Endothelial cell of umbilical vein (primary cell): Measurements from ENCODE around the gene MAST4. TPM values are rescaled to one million over a fixed set of nuclear protein-coding genes. Genes with fewer than 3 reads are reported as not detected.

Experiments used
- BruUV-seq: library from RNA; stranded (reverse); fragments of 400-500 nt; replicated peaks from 2 replicates; lab custom pipeline; 2021; lab: Mats Ljungman, UMichigan
- CTCF ChIA-PET: fragments of 300-600, 350-600 bp; sonication (Branson Sonifier 250); formaldehyde crosslinking; loops from one replicate; lab custom pipeline; 2021; ENCODE audit warnings: antibody characterized with exemption, inconsistent platforms; lab: Charles Lee
- POLR2A ChIA-PET: fragments of 300-600, 350-600 bp; sonication (Branson Sonifier 250); formaldehyde crosslinking; loops from one replicate; lab custom pipeline; 2021; ENCODE audit warnings: antibody characterized with exemption, inconsistent platforms; lab: Charles Lee
- DNase-seq: peaks from one replicate; pipeline ENCODE4 v3.0.0-alpha.2; 2011; ENCODE audit warnings: low read depth, low spot score
- FAIRE-seq: peaks from 2 replicates; lab custom pipeline; 2011; peaks lifted over from hg19 to GRCh38; lab: Jason Lieb, UNC
- H2AFZ ChIP-seq: 2 replicates; pipeline ENCODE4 v1.6.0; 2012; ENCODE audit warnings: low read depth, low read length, control low read depth, inconsistent platforms
- H3K27ac ChIP-seq: 2 replicates; pipeline ENCODE4 v1.5.1; 2011; ENCODE audit warnings: low read depth, mild to moderate bottlenecking, control low read depth, low read length, moderate library complexity; ENCODE audit not compliant: insufficient read depth
- H3K27me3 ChIP-seq, 2 experiments: 2 replicates each; pipeline versions ENCODE4 v1.6.0 to v1.6.1; 2011; ENCODE audit warnings: low read length in 2 of 2, mixed read lengths in 1 of 2; ENCODE audit not compliant: control insufficient read depth in 2 of 2, insufficient read depth in 2 of 2
- H3K36me3 ChIP-seq, 2 experiments: 2 replicates in 1 of 2; 3 replicates in 1 of 2; pipeline ENCODE4 v1.5.1; 2011; ENCODE audit warnings: low read length in 2 of 2, mild to moderate bottlenecking in 1 of 2, moderate library complexity in 1 of 2; ENCODE audit not compliant: control insufficient read depth in 2 of 2, insufficient read depth in 2 of 2; ENCODE audit errors: extremely low read depth in 1 of 2
- H3K4me1 ChIP-seq: 3 replicates; pipeline ENCODE4 v1.5.1; 2011; ENCODE audit warnings: mild to moderate bottlenecking, low read length; ENCODE audit not compliant: control insufficient read depth, insufficient read depth; ENCODE audit errors: extremely low read depth
- H3K4me2 ChIP-seq: 2 replicates; pipeline ENCODE4 v1.6.1; 2011; ENCODE audit warnings: low read length, control low read depth, mixed read lengths; ENCODE audit not compliant: insufficient read depth
- H3K4me3 ChIP-seq, 3 experiments: fragments of 200-600 bp in 1 of 3; sonication (generic), shearing (Covaris generic) in 1 of 3; replicated peaks in 1 of 3; 2 replicates each; pipeline ENCODE4 v1.5.1; 2011 to 2016; ENCODE audit warnings: control low read depth in 3 of 3, low read length in 3 of 3, mild to moderate bottlenecking in 2 of 3, inconsistent platforms in 1 of 3, low read depth in 1 of 3, moderate library complexity in 1 of 3; ENCODE audit not compliant: insufficient read depth in 1 of 3
- H3K79me2 ChIP-seq: 2 replicates; pipeline ENCODE4 v1.6.0; 2012; ENCODE audit warnings: low read length, inconsistent platforms; ENCODE audit not compliant: control insufficient read depth, insufficient read depth
- H3K9ac ChIP-seq: replicated peaks from 2 replicates; pipeline ENCODE3; 2011; ENCODE audit warnings: low read length, control low read depth; ENCODE audit not compliant: insufficient read depth; ENCODE audit errors: extremely low read depth
- H3K9me1 ChIP-seq: replicated peaks from 3 replicates; pipeline ENCODE4 v1.6.0; 2011; ENCODE audit warnings: mild to moderate bottlenecking, low read length; ENCODE audit not compliant: control insufficient read depth, insufficient read depth; ENCODE audit errors: extremely low read depth
- H3K9me3 ChIP-seq: replicated peaks from 2 replicates; pipeline ENCODE4 v1.5.1; 2012; ENCODE audit warnings: low read length, inconsistent platforms; ENCODE audit not compliant: control insufficient read depth, insufficient read depth
- H4K20me1 ChIP-seq: replicated peaks from 2 replicates; pipeline ENCODE3; 2011; ENCODE audit warnings: mild to moderate bottlenecking, low read length; ENCODE audit not compliant: control insufficient read depth, insufficient read depth; ENCODE audit errors: extremely low read depth
- CTCF ChIP-seq, 2 donors: IDR thresholded peaks; 1 replicate in 1 of 2; 2 replicates in 1 of 2; pipeline ENCODE4 v1.5.1; 2011; ENCODE audit warnings: low read length in 2 of 2, mild to moderate bottlenecking in 2 of 2, moderate library complexity in 2 of 2, control low read depth in 1 of 2, inconsistent platforms in 1 of 2, low read depth in 1 of 2; ENCODE audit not compliant: insufficient read depth in 1 of 2; ENCODE audit errors: extremely low read depth in 1 of 2
- EZH2 ChIP-seq: IDR thresholded peaks from 2 replicates; pipeline ENCODE4 v1.6.1; 2012; ENCODE audit warnings: borderline replicate concordance, low read depth, mild to moderate bottlenecking, moderate library complexity, low read length, inconsistent platforms; ENCODE audit not compliant: severe bottlenecking
- FOS ChIP-seq: IDR thresholded peaks from 2 replicates; pipeline ENCODE4 v1.6.1; 2011; ENCODE audit warnings: mild to moderate bottlenecking, low read length, moderate library complexity, borderline replicate concordance; ENCODE audit not compliant: insufficient read depth
- GATA2 ChIP-seq: IDR thresholded peaks from 2 replicates; pipeline ENCODE4 v1.7.0; 2011; ENCODE audit warnings: low read depth, mild to moderate bottlenecking, moderate library complexity, mixed read lengths, low read length; ENCODE audit not compliant: insufficient read length, insufficient read depth
- JUN ChIP-seq: IDR thresholded peaks from 2 replicates; pipeline ENCODE4 v1.6.1; 2011; ENCODE audit warnings: borderline replicate concordance, low read depth; ENCODE audit not compliant: insufficient read length, insufficient read depth
- MYC ChIP-seq: IDR thresholded peaks from one replicate; pipeline ENCODE4 v1.6.1; 2011; ENCODE audit warnings: mild to moderate bottlenecking, low read depth, low read length
- POLR2A ChIP-seq: IDR thresholded peaks from 2 replicates; pipeline ENCODE4 v1.6.1; 2012; ENCODE audit warnings: low read depth, mild to moderate bottlenecking, control low read depth, low read length
- POLR2AphosphoS5 ChIP-seq: IDR thresholded peaks from 2 replicates; pipeline ENCODE4 v1.6.1; 2012; ENCODE audit warnings: low read depth, mild to moderate bottlenecking, control low read depth, low read length, moderate library complexity; ENCODE audit not compliant: insufficient read depth
- dilution Hi-C: fragments of 300-500 bp; cut with MboI; formaldehyde crosslinking; loops from one replicate; pipeline ENCODE4 v1.15.0; 2019; ENCODE audit warnings: low sequenced_read_pairs; ENCODE audit not compliant: extremely low pct_ligation_motif_present
- intact Hi-C: fragments of 100-400 bp; cut with micrococcal nuclease; formaldehyde crosslinking; loops from one replicate; pipeline ENCODE4 v1.10.0; 2022
- polyA plus RNA-seq, 4 experiments: library from polyadenylated mRNA; depleted of rRNA in 3 of 4; stranded (reverse) in 3 of 4; unstranded in 1 of 4; fragments of >200 nt; gene quantifications; 2 replicates each; pipeline versions ENCODE4 v1.2.1 to v1.2.3, GENCODE V29; 2011 to 2012; ENCODE audit warnings: missing spikeins in 1 of 4
- total RNA-seq: library from RNA; stranded (reverse); gene quantifications from 2 replicates; pipeline ENCODE4 v1.2.3, GENCODE V29; 2021
- TF ChIP-seq, protein P1 (sequence below): IDR thresholded peaks from 2 replicates; pipeline ENCODE4 v1.6.1; 2011; ENCODE audit not compliant: insufficient read depth, insufficient read length

The MAST4 gene
- total and polyA plus RNA-seq, 2 donors (not counting 3 experiments of a cell fraction or from before 2014, with no cell fraction given) = 40.2 to 116 TPM

- intact Hi-C loops = no loop called here
- Histone ChIP-seq H3K27me3 (no peaks in the 10 kb centered on the region), H4K20me1 (no peaks in the 10 kb centered on the region), H3K36me3 (no peaks in the 10 kb centered on the region), H2AFZ (no peak overlapping the region), H3K79me2 (no peaks in the 10 kb centered on the region), H3K4me3 (no peak overlapping the region), H3K4me2 (no peak overlapping the region), H3K9me1 (no peaks in the 10 kb centered on the region), H3K27ac (no peak overlapping the region), H3K4me1 (no peaks in the 10 kb centered on the region), H3K9me3 (no peaks in the 10 kb centered on the region), H3K9ac (no peak overlapping the region)
- DNase-seq = no peak
- no TSS peak for BruUV-seq
- CTCF ChIA-PET = interaction anchor here (1.4 to 1.5 kb wide), 3 partner anchors 12 to 18 kb away, joined by 3 to 5 read pairs (median 3); no protein-coding TSS in a partner anchor
- FAIRE-seq = no peak
- TF ChIP-seq JUN = no peak
- TF ChIP-seq CTCF (IDR thresholded peaks at IDR 0.05; ENCODE audit: extremely low read depth in 1 of 2, insufficient read depth in 1 of 2, low read depth in 1 of 2, low read length in 2 of 2) = no peak
- TF ChIP-seq GATA2 = no peak
- POLR2A ChIA-PET = no interaction called here
- dilution Hi-C loops = no loop called here
Observed at GRCh38 chr5:66992547-66992946, 396.4 kb downstream of the MAST4 start.

GRCh38 chr5:66993448-66993847 is 397.3 kb downstream of the MAST4 start:
- Histone ChIP-seq H3K9me3 (no peaks in the 10 kb centered on the region), H3K9me1 (no peaks in the 10 kb centered on the region), H4K20me1 (no peaks in the 10 kb centered on the region), H3K4me2 (no peak overlapping the region), H3K4me3 (no peak overlapping the region), H3K27ac (no peak overlapping the region), H3K4me1 (no peaks in the 10 kb centered on the region), H2AFZ (no peak overlapping the region), H3K9ac (no peak overlapping the region), H3K79me2 (no peaks in the 10 kb centered on the region), H3K36me3 (no peaks in the 10 kb centered on the region), H3K27me3 (no peaks in the 10 kb centered on the region)
- intact Hi-C loops = no loop called here
- DNase-seq (no peak), FAIRE-seq (no peak)
- no TSS peak for BruUV-seq
- POLR2A ChIA-PET = no interaction called here
- no peak for TF ChIP-seq POLR2A
- no peak for TF ChIP-seq CTCF (IDR thresholded peaks at IDR 0.05; ENCODE audit: extremely low read depth in 1 of 2, insufficient read depth in 1 of 2, low read depth in 1 of 2, low read length in 2 of 2)
- no peak for TF ChIP-seq MYC
- TF ChIP-seq FOS = no peak
- TF ChIP-seq, protein P1, sequence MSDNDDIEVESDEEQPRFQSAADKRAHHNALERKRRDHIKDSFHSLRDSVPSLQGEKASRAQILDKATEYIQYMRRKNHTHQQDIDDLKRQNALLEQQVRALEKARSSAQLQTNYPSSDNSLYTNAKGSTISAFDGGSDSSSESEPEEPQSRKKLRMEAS = no peak
- TF ChIP-seq POLR2AphosphoS5 = no peak
- TF ChIP-seq JUN = no peak
- no peak for TF ChIP-seq GATA2
- TF ChIP-seq EZH2 = no peak
- CTCF ChIA-PET = interaction anchor here (1.4 to 1.5 kb wide), 2 partner anchors 11 to 17 kb away, joined by 3 to 5 read pairs; no protein-coding TSS in a partner anchor
- dilution Hi-C loops = no loop called here
